ENCODE results near the gene LGR4. TPM values are rescaled to one million over a fixed set of nuclear protein-coding genes. Genes with fewer than 3 reads are reported as not detected.

The LGR4 gene
- polyA plus RNA-seq, 4 donors: 5.9 to 77.6 (median 15.3) TPM

- WGBS, 3 donors: 85 to 92% (median 90%) methylated on average over 3 of the region's 3 CpGs
- no peaks in the 10 kb centered on the region for H3K27me3 ChIP-seq (ENCODE audit: control insufficient read depth in 3 of 3, insufficient read depth in 3 of 3, low read length in 3 of 3)
- no peak for FAIRE-seq
Observed at GRCh38 chr11:27512238-27512637, 39.6 kb upstream of the LGR4 start.

GRCh38 chr11:27509908-27510307, 37.3 kb upstream of the LGR4 start:
- FAIRE-seq: no peak

More at GRCh38 chr11:27512238-27512637, 39.6 kb upstream of the LGR4 start:
- no peaks in the 10 kb centered on the region for H3K9me3 ChIP-seq (ENCODE audit: control insufficient read depth in 2 of 2, insufficient read depth in 1 of 2, low read depth in 1 of 2, low read length in 1 of 2)
- no peak overlapping the region for H3K4me3 ChIP-seq (ENCODE audit: low read depth in 1 of 3, low read length in 3 of 3)
- H3K27ac ChIP-seq (ENCODE audit: low read depth in 1 of 3, low read length in 2 of 3): no peak overlapping the region
- no peaks in the 10 kb centered on the region for H3K36me3 ChIP-seq (ENCODE audit: control insufficient read depth in 3 of 3, insufficient read depth in 2 of 3, low read depth in 1 of 3, low read length in 3 of 3)
- DNase-seq: no peak
- H3K4me1 ChIP-seq (ENCODE audit: control insufficient read depth in 3 of 3, insufficient read depth in 2 of 3, low read depth in 1 of 3, low read length in 2 of 3): peaks cover 0 to 4% (median 0%) of the 10 kb centered on the region in 3 donors

GRCh38 chr11:27507557-27508322, 35.1 kb upstream of the LGR4 start:
- 97 to 99% (median 99%) methylated on average over 4 of the region's 4 CpGs for WGBS, 3 donors
- Histone ChIP-seq H3K27ac (ENCODE audit: low read depth in 1 of 3, low read length in 2 of 3) (no peak overlapping the region), H3K27me3 (ENCODE audit: control insufficient read depth in 3 of 3, insufficient read depth in 3 of 3, low read length in 3 of 3) (no peaks in the 10 kb centered on the region), H3K9me3 (ENCODE audit: control insufficient read depth in 2 of 2, insufficient read depth in 1 of 2, low read depth in 1 of 2, low read length in 1 of 2) (no peaks in the 10 kb centered on the region), H3K4me1 (ENCODE audit: control insufficient read depth in 3 of 3, insufficient read depth in 2 of 3, low read depth in 1 of 3, low read length in 2 of 3) (peaks cover 3 to 5% (median 4%) of the 10 kb centered on the region in 3 donors), H3K36me3 (ENCODE audit: control insufficient read depth in 3 of 3, insufficient read depth in 2 of 3, low read depth in 1 of 3, low read length in 3 of 3) (peaks cover 0 to 5% (median 0%) of the 10 kb centered on the region in 3 donors), H3K4me3 (ENCODE audit: low read depth in 1 of 3, low read length in 3 of 3) (peak overlapping the region in 1 of 3 donors; percentile 98)
- FAIRE-seq: no peak
- peak in 1 of 2 donors; percentile 13 for DNase-seq

More at GRCh38 chr11:27509908-27510307, 37.3 kb upstream of the LGR4 start:
- no peak overlapping the region for H3K4me3 ChIP-seq (ENCODE audit: low read depth in 1 of 3, low read length in 3 of 3)
- 94 to 96% (median 95%) methylated on average over 4 of the region's 4 CpGs for WGBS, 3 donors
- no peak for DNase-seq
- no peak overlapping the region for H3K27ac ChIP-seq (ENCODE audit: low read depth in 1 of 3, low read length in 2 of 3)
- no peaks in the 10 kb centered on the region for H3K9me3 ChIP-seq (ENCODE audit: control insufficient read depth in 2 of 2, insufficient read depth in 1 of 2, low read depth in 1 of 2, low read length in 1 of 2)
- H3K4me1 ChIP-seq (ENCODE audit: control insufficient read depth in 3 of 3, insufficient read depth in 2 of 3, low read depth in 1 of 3, low read length in 2 of 3): peaks cover 2 to 5% (median 4%) of the 10 kb centered on the region in 3 donors
- no peaks in the 10 kb centered on the region for H3K36me3 ChIP-seq (ENCODE audit: control insufficient read depth in 3 of 3, insufficient read depth in 2 of 3, low read depth in 1 of 3, low read length in 3 of 3)
- no peaks in the 10 kb centered on the region for H3K27me3 ChIP-seq (ENCODE audit: control insufficient read depth in 3 of 3, insufficient read depth in 3 of 3, low read length in 3 of 3)

- Histone ChIP-seq H3K4me1 (ENCODE audit: control insufficient read depth in 3 of 3, insufficient read depth in 2 of 3, low read depth in 1 of 3, low read length in 2 of 3) (peaks cover 3 to 5% (median 4%) of the 10 kb centered on the region in 3 donors), H3K27ac (ENCODE audit: low read depth in 1 of 3, low read length in 2 of 3) (peak within 1 kb of the TSS; percentile 82 to 97 (median 94)), H3K4me3 (ENCODE audit: low read depth in 1 of 3, low read length in 3 of 3) (peak within 1 kb of the TSS; percentile 53 to 98 (median 60)), H3K9me3 (ENCODE audit: control insufficient read depth in 2 of 2, insufficient read depth in 1 of 2, low read depth in 1 of 2, low read length in 1 of 2) (no peaks in the 10 kb centered on the region), H3K36me3 (ENCODE audit: control insufficient read depth in 3 of 3, insufficient read depth in 2 of 3, low read depth in 1 of 3, low read length in 3 of 3) (peaks cover 0 to 6% (median 2%) of the 10 kb centered on the region in 3 donors), H3K27me3 (ENCODE audit: control insufficient read depth in 3 of 3, insufficient read depth in 3 of 3, low read length in 3 of 3) (no peaks in the 10 kb centered on the region)
- WGBS, 3 donors: 0% methylated on average over 59 to 60 of the region's 60 CpGs
- DNase-seq: peak; percentile 97 to 99
- no peak for FAIRE-seq
Observed at GRCh38 chr11:27506200-27507182, 33.9 kb upstream of the LGR4 start, which contains the start of gene LIN7C. LIN7C (minus strand) TSS chr11:27506769; CDS start chr11:27506752, 17 bp downstream.

GRCh38 chr11:27505781-27506180, 33.2 kb upstream of the LGR4 start:
- Histone ChIP-seq H3K27ac (ENCODE audit: low read depth in 1 of 3, low read length in 2 of 3) (peak overlapping the region; percentile 82 to 94 (median 90)), H3K4me1 (ENCODE audit: control insufficient read depth in 3 of 3, insufficient read depth in 2 of 3, low read depth in 1 of 3, low read length in 2 of 3) (peaks cover 3 to 5% (median 4%) of the 10 kb centered on the region in 3 donors), H3K36me3 (ENCODE audit: control insufficient read depth in 3 of 3, insufficient read depth in 2 of 3, low read depth in 1 of 3, low read length in 3 of 3) (peaks cover 0 to 6% (median 3%) of the 10 kb centered on the region in 3 donors), H3K27me3 (ENCODE audit: control insufficient read depth in 3 of 3, insufficient read depth in 3 of 3, low read length in 3 of 3) (no peaks in the 10 kb centered on the region), H3K4me3 (ENCODE audit: low read depth in 1 of 3, low read length in 3 of 3) (peak overlapping the region; percentile 53 to 98 (median 60)), H3K9me3 (ENCODE audit: control insufficient read depth in 2 of 2, insufficient read depth in 1 of 2, low read depth in 1 of 2, low read length in 1 of 2) (no peaks in the 10 kb centered on the region)
- FAIRE-seq: no peak
- no peak for DNase-seq
- 3 to 5% (median 5%) methylated on average over 5 of the region's 5 CpGs for WGBS, 3 donors

- H3K27me3 ChIP-seq (ENCODE audit: control insufficient read depth in 3 of 3, insufficient read depth in 3 of 3, low read length in 3 of 3): no peaks in the 10 kb centered on the region
- peaks cover 3 to 5% (median 4%) of the 10 kb centered on the region in 3 donors for H3K4me1 ChIP-seq (ENCODE audit: control insufficient read depth in 3 of 3, insufficient read depth in 2 of 3, low read depth in 1 of 3, low read length in 2 of 3)
- H3K4me3 ChIP-seq (ENCODE audit: low read depth in 1 of 3, low read length in 3 of 3): no peak overlapping the region
- H3K9me3 ChIP-seq (ENCODE audit: control insufficient read depth in 2 of 2, insufficient read depth in 1 of 2, low read depth in 1 of 2, low read length in 1 of 2): no peaks in the 10 kb centered on the region
- WGBS, 3 donors: 67 to 78% (median 76%) methylated on average over 2 of the region's 2 CpGs
- H3K36me3 ChIP-seq (ENCODE audit: control insufficient read depth in 3 of 3, insufficient read depth in 2 of 3, low read depth in 1 of 3, low read length in 3 of 3): peaks cover 1 to 15% (median 4%) of the 10 kb centered on the region in 3 donors
- no peak for DNase-seq
- no peak for FAIRE-seq
- H3K27ac ChIP-seq (ENCODE audit: low read depth in 1 of 3, low read length in 2 of 3): no peak overlapping the region
Observed at GRCh38 chr11:27504205-27504604, 31.6 kb upstream of the LGR4 start.

- peaks cover 2 to 15% (median 4%) of the 10 kb centered on the region in 3 donors for H3K36me3 ChIP-seq (ENCODE audit: control insufficient read depth in 3 of 3, insufficient read depth in 2 of 3, low read depth in 1 of 3, low read length in 3 of 3)
- DNase-seq (no peak), FAIRE-seq (no peak)
- H3K4me3 ChIP-seq (ENCODE audit: low read depth in 1 of 3, low read length in 3 of 3): no peak overlapping the region
- peaks cover 0 to 5% (median 3%) of the 10 kb centered on the region in 3 donors for H3K4me1 ChIP-seq (ENCODE audit: control insufficient read depth in 3 of 3, insufficient read depth in 2 of 3, low read depth in 1 of 3, low read length in 2 of 3)
- H3K9me3 ChIP-seq (ENCODE audit: control insufficient read depth in 2 of 2, insufficient read depth in 1 of 2, low read depth in 1 of 2, low read length in 1 of 2): no peaks in the 10 kb centered on the region
- no peaks in the 10 kb centered on the region for H3K27me3 ChIP-seq (ENCODE audit: control insufficient read depth in 3 of 3, insufficient read depth in 3 of 3, low read length in 3 of 3)
- no peak overlapping the region for H3K27ac ChIP-seq (ENCODE audit: low read depth in 1 of 3, low read length in 2 of 3)
Observed at GRCh38 chr11:27501100-27501499, 28.5 kb upstream of the LGR4 start.

GRCh38 chr11:27497911-27498310, 25.3 kb upstream of the LGR4 start:
- peaks cover 2 to 18% (median 4%) of the 10 kb centered on the region in 3 donors for H3K36me3 ChIP-seq (ENCODE audit: control insufficient read depth in 3 of 3, insufficient read depth in 2 of 3, low read depth in 1 of 3, low read length in 3 of 3)
- no peaks in the 10 kb centered on the region for H3K4me1 ChIP-seq (ENCODE audit: control insufficient read depth in 3 of 3, insufficient read depth in 2 of 3, low read depth in 1 of 3, low read length in 2 of 3)
- H3K9me3 ChIP-seq (ENCODE audit: control insufficient read depth in 2 of 2, insufficient read depth in 1 of 2, low read depth in 1 of 2, low read length in 1 of 2): no peaks in the 10 kb centered on the region
- FAIRE-seq (peak; percentile 57), DNase-seq (peak; percentile 14 to 24)
- no peaks in the 10 kb centered on the region for H3K27me3 ChIP-seq (ENCODE audit: control insufficient read depth in 3 of 3, insufficient read depth in 3 of 3, low read length in 3 of 3)
- no peak overlapping the region for H3K27ac ChIP-seq (ENCODE audit: low read depth in 1 of 3, low read length in 2 of 3)
- no peak overlapping the region for H3K4me3 ChIP-seq (ENCODE audit: low read depth in 1 of 3, low read length in 3 of 3)
- WGBS, 3 donors: 45 to 70% (median 59%) methylated on average over 1 of the region's 1 CpG
